H9 (cell line): ENCODE data around the gene ZER1. TPM values are rescaled to one million over a fixed set of nuclear protein-coding genes. Genes with fewer than 3 reads are reported as not detected.
A peak's percentile ranks its signal among the peaks of the same experiment; 100 is the strongest.

ENCODE experiments used
- DNase-seq: peaks from one replicate; pipeline ENCODE4 v3.0.0-alpha.2; 2017
- H2AFZ ChIP-seq: one replicate; pipeline ENCODE4 v1.6.1; 2013; ENCODE audit warnings: mild to moderate bottlenecking, low read length, control low read depth, moderate library complexity
- H2AK5ac ChIP-seq: 2 replicates; pipeline ENCODE4 v1.6.1; 2013; ENCODE audit warnings: low read length, control low read depth, mixed read lengths; ENCODE audit not compliant: insufficient read length
- H2BK120ac ChIP-seq: one replicate; pipeline ENCODE4 v1.6.1; 2013; ENCODE audit warnings: low read depth, mild to moderate bottlenecking, low read length, control low read depth, inconsistent platforms; ENCODE audit not compliant: poor library complexity, severe bottlenecking
- H2BK12ac ChIP-seq: 2 replicates; pipeline ENCODE4 v1.6.1; 2013; ENCODE audit warnings: low read length, control low read depth, mixed read lengths, low read depth; ENCODE audit not compliant: insufficient read length
- H2BK15ac ChIP-seq: 2 replicates; pipeline ENCODE4 v1.6.1; 2013; ENCODE audit warnings: low read depth, low read length, control low read depth
- H2BK20ac ChIP-seq: one replicate; pipeline ENCODE4 v1.6.1; 2013; ENCODE audit warnings: low read depth, mild to moderate bottlenecking, low read length, control low read depth, inconsistent platforms; ENCODE audit not compliant: poor library complexity, severe bottlenecking
- H2BK5ac ChIP-seq: 2 replicates; pipeline ENCODE4 v1.6.1; 2013; ENCODE audit warnings: low read length, control low read depth, mixed read lengths; ENCODE audit not compliant: insufficient read length
- H3K14ac ChIP-seq: 2 replicates; pipeline ENCODE4 v1.6.1; 2013; ENCODE audit warnings: low read length, control low read depth; ENCODE audit not compliant: insufficient read depth
- H3K18ac ChIP-seq: 2 replicates; pipeline ENCODE4 v1.6.1; 2013; ENCODE audit warnings: low read depth, mild to moderate bottlenecking, mixed read lengths, low read length, control low read depth; ENCODE audit not compliant: insufficient read length
- H3K23ac ChIP-seq: 2 replicates; pipeline ENCODE4 v1.6.1; 2013; ENCODE audit warnings: low read length, control low read depth, mixed read lengths, low read depth; ENCODE audit not compliant: insufficient read length
- H3K23me2 ChIP-seq: 2 replicates; pipeline ENCODE4 v1.6.1; 2013; ENCODE audit warnings: low read depth, mild to moderate bottlenecking, mixed read lengths, low read length, control low read depth; ENCODE audit not compliant: insufficient read length, poor library complexity, severe bottlenecking
- H3K27ac ChIP-seq: 2 replicates; pipeline ENCODE4 v1.5.1; 2013; ENCODE audit warnings: low read length, control low read depth, mixed read lengths, low read depth; ENCODE audit not compliant: insufficient read length
- H3K27me3 ChIP-seq: 2 replicates; pipeline ENCODE4 v1.6.1; 2013; ENCODE audit warnings: low read length, control low read depth, inconsistent platforms; ENCODE audit not compliant: insufficient read depth
- H3K4ac ChIP-seq: 2 replicates; pipeline ENCODE4 v1.6.1; 2013; ENCODE audit warnings: low read depth, mild to moderate bottlenecking, control low read depth, inconsistent platforms, low read length, moderate library complexity
- H3K4me1 ChIP-seq: 2 replicates; pipeline ENCODE4 v1.6.1; 2013; ENCODE audit warnings: low read length, control low read depth, inconsistent platforms; ENCODE audit not compliant: insufficient read depth
- H3K4me2 ChIP-seq: 2 replicates; pipeline ENCODE4 v1.6.1; 2013; ENCODE audit warnings: low read length, control low read depth, mixed read lengths; ENCODE audit not compliant: insufficient read length, insufficient read depth
- H3K56ac ChIP-seq: 2 replicates; pipeline ENCODE4 v1.6.1; 2013; ENCODE audit warnings: low read depth, mild to moderate bottlenecking, mixed read lengths, low read length, control low read depth; ENCODE audit not compliant: insufficient read length
- H3K79me1 ChIP-seq: 2 replicates; pipeline ENCODE4 v1.6.1; 2013; ENCODE audit warnings: low read depth, mild to moderate bottlenecking, moderate library complexity, low read length, control low read depth, inconsistent platforms; ENCODE audit not compliant: insufficient read depth, poor library complexity, severe bottlenecking
- H3K79me2 ChIP-seq: 2 replicates; pipeline ENCODE4 v1.6.1; 2013; ENCODE audit warnings: low read length, control low read depth, inconsistent platforms; ENCODE audit not compliant: insufficient read depth
- H3K9ac ChIP-seq: 2 replicates; pipeline ENCODE4 v1.6.1; 2013; ENCODE audit warnings: low read length, control low read depth, mixed read lengths; ENCODE audit not compliant: insufficient read length; ENCODE audit errors: extremely low read depth
- H3K9me3 ChIP-seq: one replicate; pipeline ENCODE4 v1.6.1; 2013; ENCODE audit warnings: low read depth, low read length, inconsistent platforms; ENCODE audit not compliant: control insufficient read depth
- H3T11ph ChIP-seq: one replicate; pipeline ENCODE4 v1.6.1; 2013; ENCODE audit warnings: mild to moderate bottlenecking, low read length, control low read depth, inconsistent platforms
- H4K20me1 ChIP-seq: one replicate; pipeline ENCODE4 v1.6.1; 2013; ENCODE audit not compliant: control insufficient read depth, insufficient read length, insufficient read depth
- H4K5ac ChIP-seq: 2 replicates; pipeline ENCODE4 v1.6.1; 2013; ENCODE audit warnings: low read depth, mild to moderate bottlenecking, mixed read lengths, low read length, control low read depth; ENCODE audit not compliant: insufficient read length
- H4K8ac ChIP-seq: replicated peaks from 2 replicates; pipeline ENCODE4 v1.6.1; 2013; ENCODE audit warnings: low read length, control low read depth, mixed read lengths, low read depth; ENCODE audit not compliant: insufficient read length
- H4K91ac ChIP-seq: 2 replicates; pipeline ENCODE4 v1.6.1; 2013; ENCODE audit warnings: low read depth, mild to moderate bottlenecking, moderate library complexity, mixed read lengths, low read length, control low read depth; ENCODE audit not compliant: insufficient read length
- H3K27ac Mint-ChIP-seq, 3 experiments: 2 replicates in 2 of 3; 3 replicates in 1 of 3; pipeline ENCODE4 v1.8.0; 2020 to 2021; ENCODE audit warnings: mixed read lengths in 3 of 3, mild to moderate bottlenecking in 1 of 3, moderate library complexity in 1 of 3
- H3K27me3 Mint-ChIP-seq: 2 replicates; pipeline ENCODE4 v1.8.0; 2021; ENCODE audit warnings: low read depth, mild to moderate bottlenecking, moderate library complexity, mixed read lengths
- H3K36me3 Mint-ChIP-seq, 3 experiments: 2 replicates in 2 of 3; 3 replicates in 1 of 3; pipeline ENCODE4 v1.8.0; 2020 to 2021; ENCODE audit warnings: low read depth in 3 of 3, mixed read lengths in 3 of 3; ENCODE audit not compliant: insufficient read depth in 1 of 3
- H3K4me1 Mint-ChIP-seq, 2 experiments: 2 replicates each; pipeline ENCODE4 v1.8.0; 2020; ENCODE audit warnings: mixed read lengths in 2 of 2
- H3K4me3 Mint-ChIP-seq, 2 experiments: 2 replicates in 1 of 2; 3 replicates in 1 of 2; pipeline ENCODE4 v1.8.0; 2020 to 2021; ENCODE audit warnings: mild to moderate bottlenecking in 2 of 2, mixed read lengths in 2 of 2, moderate library complexity in 1 of 2
- H3K9me3 Mint-ChIP-seq, 2 experiments: 2 replicates in 1 of 2; 3 replicates in 1 of 2; pipeline ENCODE4 v1.8.0; 2020; ENCODE audit warnings: mild to moderate bottlenecking in 2 of 2, mixed read lengths in 2 of 2, moderate library complexity in 1 of 2
- WGBS: extraction: QIAGEN DNeasy Blood & Tissue Kit; methylation state at CpG from one replicate; pipeline ENCODE4 v1.1.7; 2013; ENCODE audit warnings: missing lambda C conversion rate, low lambda C conversion rate, mixed read lengths; ENCODE audit not compliant: insufficient read length; ENCODE audit errors: extremely low coverage; 5-methylcytosine and 5-hydroxymethylcytosine counted together
- total RNA-seq: library from RNA; stranded (reverse); gene quantifications from 2 replicates; pipeline ENCODE4 v1.2.1, GENCODE V29; 2021
- TF ChIP-seq, protein P1 (sequence below): fragments of 200-600 bp; sonication (generic); conservative IDR thresholded peaks from 3 replicates; pipeline ENCODE4 v1.8.0; 2021; ENCODE audit warnings: antibody characterized with exemption, mild to moderate bottlenecking

Gene ZER1
- total RNA-seq, 1 experiment from 2014 or later, result 24.2 TPM

DNA sequence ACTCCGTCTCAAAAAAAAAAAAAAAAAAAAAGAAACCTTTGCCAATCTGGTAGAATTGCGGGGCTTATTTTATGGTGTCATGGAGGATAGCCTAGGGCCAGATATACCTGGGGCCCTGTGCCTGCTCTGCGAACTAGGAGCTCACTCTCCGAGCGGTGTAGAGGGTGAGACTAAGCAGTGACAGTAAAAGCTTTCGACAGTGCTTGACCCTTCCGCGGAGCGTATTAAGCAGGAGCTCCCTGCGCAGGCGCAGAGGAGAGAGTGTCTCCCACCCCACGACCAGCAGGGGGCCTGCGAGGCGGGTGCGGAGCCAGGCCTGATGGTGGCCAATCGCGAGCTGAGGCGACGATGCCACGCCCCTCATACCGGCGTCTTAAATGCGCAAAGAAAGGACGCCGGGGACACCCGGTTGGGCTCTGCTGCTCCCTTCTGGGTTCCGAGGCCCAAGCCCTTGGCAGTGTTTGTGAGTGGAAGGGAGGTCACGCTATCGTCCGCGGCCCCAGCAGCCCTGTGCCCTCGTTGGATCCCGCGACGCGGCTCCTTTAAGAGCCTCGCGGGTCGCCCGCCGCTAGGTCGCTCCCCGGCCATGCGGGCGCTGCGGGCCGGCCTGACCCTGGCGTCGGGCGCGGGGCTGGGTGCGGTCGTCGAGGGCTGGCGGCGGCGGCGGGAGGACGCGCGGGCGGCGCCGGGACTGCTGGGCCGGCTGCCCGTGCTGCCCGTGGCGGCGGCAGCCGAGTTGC, 46.5 kb upstream of the ZER1 start, which contains the start of gene ENDOG:
Gene ENDOG, plus strand, starts transcription at position 402 of the 740 bp plus-strand sequence. Its CDS starts 185 bp downstream, at position 587.
- H3K9me3 Mint-ChIP-seq, result no peaks in the 10 kb centered on the region
- H3K4me1 Mint-ChIP-seq, result peaks cover 11 to 12% of the 10 kb centered on the region in 2 experiments
- peaks cover 11% of the 10 kb centered on the region for H3K23me2 ChIP-seq
- TF ChIP-seq, protein P1, sequence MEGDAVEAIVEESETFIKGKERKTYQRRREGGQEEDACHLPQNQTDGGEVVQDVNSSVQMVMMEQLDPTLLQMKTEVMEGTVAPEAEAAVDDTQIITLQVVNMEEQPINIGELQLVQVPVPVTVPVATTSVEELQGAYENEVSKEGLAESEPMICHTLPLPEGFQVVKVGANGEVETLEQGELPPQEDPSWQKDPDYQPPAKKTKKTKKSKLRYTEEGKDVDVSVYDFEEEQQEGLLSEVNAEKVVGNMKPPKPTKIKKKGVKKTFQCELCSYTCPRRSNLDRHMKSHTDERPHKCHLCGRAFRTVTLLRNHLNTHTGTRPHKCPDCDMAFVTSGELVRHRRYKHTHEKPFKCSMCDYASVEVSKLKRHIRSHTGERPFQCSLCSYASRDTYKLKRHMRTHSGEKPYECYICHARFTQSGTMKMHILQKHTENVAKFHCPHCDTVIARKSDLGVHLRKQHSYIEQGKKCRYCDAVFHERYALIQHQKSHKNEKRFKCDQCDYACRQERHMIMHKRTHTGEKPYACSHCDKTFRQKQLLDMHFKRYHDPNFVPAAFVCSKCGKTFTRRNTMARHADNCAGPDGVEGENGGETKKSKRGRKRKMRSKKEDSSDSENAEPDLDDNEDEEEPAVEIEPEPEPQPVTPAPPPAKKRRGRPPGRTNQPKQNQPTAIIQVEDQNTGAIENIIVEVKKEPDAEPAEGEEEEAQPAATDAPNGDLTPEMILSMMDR, result peak; percentile 69
- DNase-seq, result peak; percentile 99
- peak within 1 kb of the TSS in 2 of 3 experiments; percentile 77 to 89; a peak in 3 of 7 replicates for H3K27ac Mint-ChIP-seq
- no peak within 1 kb of the TSS for H3K4ac ChIP-seq
- no peak within 1 kb of the TSS for H3K9ac ChIP-seq
- H3K18ac ChIP-seq, result peak within 1 kb of the TSS; percentile 76
- peak within 1 kb of the TSS; percentile 68 to 83 for H3K4me3 Mint-ChIP-seq
- H3K14ac ChIP-seq, result peak within 1 kb of the TSS; percentile 78; the same call in 1 of the 2 replicates
- no peak within 1 kb of the TSS for H2BK12ac ChIP-seq
- H4K8ac ChIP-seq, result no peak within 1 kb of the TSS
- no peak within 1 kb of the TSS for H2AK5ac ChIP-seq
- H3K4me1 ChIP-seq, result no peaks in the 10 kb centered on the region
- H4K91ac ChIP-seq, result no peak within 1 kb of the TSS
- no peak within 1 kb of the TSS for H2BK5ac ChIP-seq
- H3T11ph ChIP-seq, result no peak within 1 kb of the TSS
- H3K79me1 ChIP-seq, result no peaks in the 10 kb centered on the region
- H3K27me3 Mint-ChIP-seq, result no peaks in the 10 kb centered on the region; the same call in none of the 2 replicates
- H4K20me1 ChIP-seq, result no peaks in the 10 kb centered on the region
- H2AFZ ChIP-seq, result no peak within 1 kb of the TSS
- H2BK120ac ChIP-seq, result no peak within 1 kb of the TSS
- no peaks in the 10 kb centered on the region for H3K27me3 ChIP-seq
- no peak within 1 kb of the TSS for H2BK20ac ChIP-seq
- WGBS, result no CpG with 5 or more reads among the region's 70 CpGs
- peaks cover 8 to 23% (median 21%) of the 10 kb centered on the region in 3 experiments; a peak in 6 of 7 replicates for H3K36me3 Mint-ChIP-seq
- H3K23ac ChIP-seq, result no peak within 1 kb of the TSS
- H3K9me3 ChIP-seq, result no peaks in the 10 kb centered on the region
- no peak within 1 kb of the TSS for H4K5ac ChIP-seq
- no peak within 1 kb of the TSS for H3K56ac ChIP-seq
- no peak within 1 kb of the TSS for H3K27ac ChIP-seq
- H3K4me2 ChIP-seq, result peak within 1 kb of the TSS; percentile 56
- H3K79me2 ChIP-seq, result no peaks in the 10 kb centered on the region
- no peak within 1 kb of the TSS for H2BK15ac ChIP-seq
